GM23338 (cell line): ENCODE data around the gene BBS1. TPM values are rescaled to one million over a fixed set of nuclear protein-coding genes. Genes with fewer than 3 reads are reported as not detected.
"Not testable (repeated sequence)": the region's sequence is repeated elsewhere in the genome, so short reads cannot be mapped to it uniquely, and the experiment has no call there.

Source experiments
- ATAC-seq: fragments of 200-7000 bp; cut with Tn5 transposase; 3 replicates; pipeline ENCODE4 v1.9.1; 2020
- DNase-seq: peaks from one replicate; pipeline ENCODE4 v3.0.0-alpha.2; 2015; ENCODE audit warnings: low spot score
- H2AFZ ChIP-seq: fragments of 200-600 bp; sonication (generic); 2 replicates; pipeline ENCODE4 v1.8.0; 2016; ENCODE audit warnings: antibody characterized with exemption, mild to moderate bottlenecking, moderate library complexity
- H3F3A ChIP-seq: fragments of 200-600 bp; sonication (generic); replicated peaks from 2 replicates; pipeline ENCODE4 v1.8.0; 2017; ENCODE audit warnings: antibody characterized with exemption, mixed run types, low read depth
- H3K27ac ChIP-seq: fragments of 200-600 bp; sonication (generic); 2 replicates; pipeline ENCODE4 v1.6.1; 2016; ENCODE audit warnings: low read depth
- H3K27me3 ChIP-seq: fragments of 200-600 bp; sonication (generic); 2 replicates; pipeline ENCODE4 v1.8.0; 2016; ENCODE audit warnings: mild to moderate bottlenecking, mixed run types, moderate library complexity; ENCODE audit not compliant: insufficient read depth
- H3K36me3 ChIP-seq: fragments of 200-600 bp; sonication (generic); 2 replicates; pipeline ENCODE4 v1.8.0; 2016; ENCODE audit warnings: mild to moderate bottlenecking; ENCODE audit not compliant: insufficient read depth
- H3K4me1 ChIP-seq: fragments of 200-600 bp; sonication (generic); 2 replicates; pipeline ENCODE4 v1.8.0; 2016; ENCODE audit warnings: mild to moderate bottlenecking, moderate library complexity; ENCODE audit not compliant: insufficient read depth
- H3K4me2 ChIP-seq: fragments of 200-600 bp; sonication (generic); 2 replicates; pipeline ENCODE4 v1.7.1; 2017; ENCODE audit warnings: mixed run types
- H3K4me3 ChIP-seq: fragments of 200-600 bp; sonication (generic); 2 replicates; pipeline ENCODE4 v1.6.1; 2016; ENCODE audit warnings: mixed run types
- H3K79me2 ChIP-seq: fragments of 200-600 bp; sonication (generic); replicated peaks from 2 replicates; pipeline ENCODE4 v1.8.0; 2017; ENCODE audit warnings: mild to moderate bottlenecking; ENCODE audit not compliant: insufficient read depth
- H3K9me2 ChIP-seq: fragments of 200-600 bp; sonication (generic); 2 replicates; pipeline ENCODE4 v1.8.0; 2017; ENCODE audit not compliant: insufficient read depth
- H4K20me1 ChIP-seq: fragments of 200-600 bp; sonication (generic); replicated peaks from 2 replicates; pipeline ENCODE4 v1.8.0; 2017; ENCODE audit warnings: mild to moderate bottlenecking; ENCODE audit not compliant: insufficient read depth
- H3K27ac Mint-ChIP-seq: 2 replicates; pipeline ENCODE4 v1.8.0; 2020; ENCODE audit warnings: inconsistent platforms, mild to moderate bottlenecking, moderate library complexity, mixed read lengths
- H3K27me3 Mint-ChIP-seq: 3 replicates; pipeline ENCODE4 v1.8.0; 2022; ENCODE audit warnings: low read depth, mild to moderate bottlenecking, moderate library complexity, mixed read lengths, inconsistent platforms; ENCODE audit not compliant: insufficient read depth, poor library complexity
- H3K36me3 Mint-ChIP-seq: 3 replicates; pipeline ENCODE4 v1.8.0; 2021; ENCODE audit warnings: low read depth, mild to moderate bottlenecking, inconsistent platforms, moderate library complexity, mixed read lengths
- H3K4me1 Mint-ChIP-seq: 3 replicates; pipeline ENCODE4 v1.8.0; 2020; ENCODE audit warnings: mild to moderate bottlenecking, inconsistent platforms, mixed read lengths
- H3K4me3 Mint-ChIP-seq: 3 replicates; pipeline ENCODE4 v1.8.0; 2021; ENCODE audit warnings: moderate library complexity, mild to moderate bottlenecking, inconsistent platforms, mixed read lengths
- H3K9me3 Mint-ChIP-seq: 3 replicates; pipeline ENCODE4 v1.8.0; 2020; ENCODE audit warnings: moderate library complexity, mild to moderate bottlenecking, inconsistent platforms, mixed read lengths
- polyA plus RNA-seq: library from polyadenylated mRNA; unstranded; fragments of >200 nt; fragmentation: Nextera tagmentation; extraction: Ambion mirVana; gene quantifications from 2 replicates; pipeline ENCODE4 v1.2.1, GENCODE V29; 2016
- total RNA-seq: library from RNA; depleted of rRNA; stranded (reverse); fragments of >200 nt; shearing (Covaris generic); gene quantifications from 2 replicates; pipeline ENCODE4 v1.2.3, GENCODE V29; 2014; rRNA removed

Gene BBS1
- total and polyA plus RNA-seq, 2 experiments from 2014 or later, result 11.6 to 41.3 TPM

GRCh38 chr11:66582565-66583147, 72.2 kb downstream of the BBS1 start:
- H3K9me2 ChIP-seq, H4K20me1 ChIP-seq, H3K36me3 ChIP-seq, H3K4me3 Mint-ChIP-seq, H3F3A ChIP-seq, H3K4me3 ChIP-seq, DNase-seq, H3K27ac Mint-ChIP-seq, H3K79me2 ChIP-seq, ATAC-seq, H3K4me1 ChIP-seq, H3K4me1 Mint-ChIP-seq, H3K27me3 ChIP-seq, H3K27ac ChIP-seq, H2AFZ ChIP-seq, H3K4me2 ChIP-seq: not testable (repeated sequence)
- Mint-ChIP-seq H3K36me3 (peaks cover 24% of the 10 kb centered on the region), H3K9me3 (peaks cover 55% of the 10 kb centered on the region), H3K27me3 (peaks cover 12% of the 10 kb centered on the region)

Other genes starting within 250 kb of the BBS1 start
- gene RAB1B, start 242.0 kb upstream of the BBS1 start, total RNA-seq, result 92.7 and 99.6 TPM in 2 replicates
- gene RAB1B, start 242.0 kb upstream of the BBS1 start, polyA plus RNA-seq, result 30.3 and 30.5 TPM in 2 replicates
- 9.2 and 10.8 TPM in 2 replicates for gene CNIH2, start 232.5 kb upstream of the BBS1 start, total RNA-seq
- gene CNIH2, start 232.5 kb upstream of the BBS1 start, polyA plus RNA-seq, result 4.3 and 7.9 TPM in 2 replicates
- gene YIF1A, start 221.5 kb upstream of the BBS1 start, total RNA-seq, result 75.0 and 87.0 TPM in 2 replicates
- 71.5 and 75.6 TPM in 2 replicates for gene YIF1A, start 221.5 kb upstream of the BBS1 start, polyA plus RNA-seq
- 4.4 and 5.0 TPM in 2 replicates for gene TMEM151A, start 218.7 kb upstream of the BBS1 start, total RNA-seq
- gene TMEM151A, start 218.7 kb upstream of the BBS1 start, polyA plus RNA-seq, result 1.0 and 1.2 TPM in 2 replicates
- gene CD248, start 193.6 kb upstream of the BBS1 start, total RNA-seq, result 2.0 and 3.8 TPM in 2 replicates
- 2.4 and 2.7 TPM in 2 replicates for gene CD248, start 193.6 kb upstream of the BBS1 start, polyA plus RNA-seq
- gene RIN1, start 174.2 kb upstream of the BBS1 start, total RNA-seq, result 3.7 and 8.2 TPM in 2 replicates
- gene RIN1, start 174.2 kb upstream of the BBS1 start, polyA plus RNA-seq, result 1.9 and 2.5 TPM in 2 replicates
- gene BRMS1, start 165.5 kb upstream of the BBS1 start, total RNA-seq, result 53.6 and 59.1 TPM in 2 replicates
- 61.7 and 62.2 TPM in 2 replicates for gene BRMS1, start 165.5 kb upstream of the BBS1 start, polyA plus RNA-seq
- 41.9 TPM in 2 replicates for gene B4GAT1, start 163.0 kb upstream of the BBS1 start, total RNA-seq
- 23.5 and 26.7 TPM in 2 replicates for gene B4GAT1, start 163.0 kb upstream of the BBS1 start, polyA plus RNA-seq
- gene SLC29A2, start 138.9 kb upstream of the BBS1 start, total RNA-seq, result 26.3 and 31.1 TPM in 2 replicates
- 26.0 TPM in 2 replicates for gene SLC29A2, start 138.9 kb upstream of the BBS1 start, polyA plus RNA-seq
- gene NPAS4, start 89.6 kb upstream of the BBS1 start, total RNA-seq, result 0.35 and 0.97 TPM in 2 replicates
- 0.66 and 0.71 TPM in 2 replicates for gene NPAS4, start 89.6 kb upstream of the BBS1 start, polyA plus RNA-seq
- gene MRPL11, start 71.8 kb upstream of the BBS1 start, total RNA-seq, result 139 and 234 TPM in 2 replicates
- 236 and 237 TPM in 2 replicates for gene MRPL11, start 71.8 kb upstream of the BBS1 start, polyA plus RNA-seq
- 8.5 and 9.1 TPM in 2 replicates for gene PELI3, start 43.7 kb upstream of the BBS1 start, total RNA-seq
- 2.2 and 2.8 TPM in 2 replicates for gene PELI3, start 43.7 kb upstream of the BBS1 start, polyA plus RNA-seq
- 85.9 and 101 TPM in 2 replicates for gene DPP3, start 30.2 kb upstream of the BBS1 start, total RNA-seq
- 22.2 and 22.7 TPM in 2 replicates for gene DPP3, start 30.2 kb upstream of the BBS1 start, polyA plus RNA-seq
- 10.0 and 13.1 TPM in 2 replicates for gene ZDHHC24, start 35.4 kb downstream of the BBS1 start, total RNA-seq
- gene ZDHHC24, start 35.4 kb downstream of the BBS1 start, polyA plus RNA-seq, result 5.6 and 7.3 TPM in 2 replicates
- gene ACTN3, start 36.3 kb downstream of the BBS1 start, total RNA-seq, result 3.8 and 6.3 TPM in 2 replicates
- 6.0 and 7.3 TPM in 2 replicates for gene ACTN3, start 36.3 kb downstream of the BBS1 start, polyA plus RNA-seq
- gene CTSF, start 58.0 kb downstream of the BBS1 start, total RNA-seq, result 39.9 and 51.1 TPM in 2 replicates
- gene CTSF, start 58.0 kb downstream of the BBS1 start, polyA plus RNA-seq, result 20.4 and 21.6 TPM in 2 replicates
- 0.74 and 1.2 TPM in 2 replicates for gene CCDC87, start 82.4 kb downstream of the BBS1 start, total RNA-seq
- 0.12 and 0.39 TPM in 2 replicates for gene CCDC87, start 82.4 kb downstream of the BBS1 start, polyA plus RNA-seq
- 36.1 and 39.1 TPM in 2 replicates for gene CCS, start 82.5 kb downstream of the BBS1 start, total RNA-seq
- 53.2 and 60.7 TPM in 2 replicates for gene CCS, start 82.5 kb downstream of the BBS1 start, polyA plus RNA-seq
- 83.1 and 83.5 TPM in 2 replicates for gene RBM14, start 106.0 kb downstream of the BBS1 start, total RNA-seq
- gene RBM14, start 106.0 kb downstream of the BBS1 start, polyA plus RNA-seq, result 39.7 and 45.4 TPM in 2 replicates
- 133 and 147 TPM in 2 replicates for gene RBM4, start 128.1 kb downstream of the BBS1 start, total RNA-seq
- gene RBM4, start 128.1 kb downstream of the BBS1 start, polyA plus RNA-seq, result 122 and 146 TPM in 2 replicates
- gene RBM4B, start 167.3 kb downstream of the BBS1 start, total RNA-seq, result 22.9 and 31.0 TPM in 2 replicates
- gene RBM4B, start 167.3 kb downstream of the BBS1 start, polyA plus RNA-seq, result 21.1 and 28.0 TPM in 2 replicates
- 28.9 and 49.1 TPM in 2 replicates for gene SPTBN2, start 218.6 kb downstream of the BBS1 start, total RNA-seq
- gene SPTBN2, start 218.6 kb downstream of the BBS1 start, polyA plus RNA-seq, result 6.9 and 7.7 TPM in 2 replicates